ENCODE results near the gene NME8.

NME8 gene

DNA sequence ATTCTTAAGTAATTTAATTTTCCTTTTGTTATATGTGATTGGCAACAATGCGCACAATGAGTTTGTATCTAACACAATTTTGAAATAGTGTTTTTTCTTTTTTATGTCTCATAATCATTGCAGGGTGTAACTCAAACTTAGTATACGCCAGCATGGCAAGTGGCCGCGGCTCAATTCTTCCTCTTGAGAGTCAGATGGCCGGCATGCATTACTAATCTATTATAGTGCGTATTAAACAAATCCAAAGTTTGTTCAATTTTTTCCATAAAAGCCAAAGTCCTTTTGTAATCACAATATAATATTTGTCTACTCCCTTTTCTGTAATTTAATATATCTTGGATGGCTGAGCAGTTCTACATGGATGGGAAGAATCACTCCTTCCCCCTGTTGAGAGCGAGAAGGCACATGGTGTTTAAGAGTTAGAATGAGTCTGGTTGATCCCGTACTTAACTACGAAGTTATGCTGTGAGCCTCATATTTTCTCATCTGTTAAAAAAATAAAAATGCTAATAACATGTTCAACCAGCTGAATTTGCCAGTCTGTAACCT, 84.7 kb downstream of the NME8 start:
- no peak for DNase-seq (ENCODE audit: low read depth in 1 of 2, low spot score in 1 of 2)

DNA sequence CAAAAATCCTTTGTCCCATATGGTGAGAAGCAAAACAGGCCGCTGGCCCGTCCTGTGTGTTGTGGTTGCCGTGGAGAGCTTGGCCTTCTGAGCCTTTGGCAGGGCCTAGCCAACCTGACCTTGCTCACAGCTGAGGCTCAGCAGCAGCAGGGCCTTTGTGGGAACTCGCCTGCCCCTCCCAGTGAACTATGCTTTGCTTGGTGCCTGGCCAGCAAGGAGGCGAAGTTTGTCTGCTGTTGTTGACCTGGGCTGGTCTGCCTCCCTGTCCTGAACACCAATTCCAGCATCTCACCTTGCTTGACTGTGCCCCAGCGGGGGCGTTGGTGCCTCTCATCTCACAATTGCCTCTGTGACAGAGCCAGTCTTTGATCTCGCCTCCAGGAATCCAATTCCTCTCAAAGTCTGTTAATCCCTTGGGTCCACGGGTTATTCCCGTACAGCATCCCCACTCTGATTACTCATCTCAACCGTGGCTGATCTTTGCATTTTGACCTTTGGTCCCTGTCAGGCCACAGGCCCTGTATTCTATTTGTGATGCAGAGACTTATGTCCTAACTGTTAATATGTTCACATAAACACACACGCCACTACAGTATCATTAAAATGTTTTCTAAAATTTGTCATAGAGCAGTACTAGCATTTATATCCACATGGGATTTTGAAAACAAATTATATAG, 94.7 kb downstream of the NME8 start:
- DNase-seq (ENCODE audit: low read depth in 1 of 2, low spot score in 1 of 2), result no peak

DNA sequence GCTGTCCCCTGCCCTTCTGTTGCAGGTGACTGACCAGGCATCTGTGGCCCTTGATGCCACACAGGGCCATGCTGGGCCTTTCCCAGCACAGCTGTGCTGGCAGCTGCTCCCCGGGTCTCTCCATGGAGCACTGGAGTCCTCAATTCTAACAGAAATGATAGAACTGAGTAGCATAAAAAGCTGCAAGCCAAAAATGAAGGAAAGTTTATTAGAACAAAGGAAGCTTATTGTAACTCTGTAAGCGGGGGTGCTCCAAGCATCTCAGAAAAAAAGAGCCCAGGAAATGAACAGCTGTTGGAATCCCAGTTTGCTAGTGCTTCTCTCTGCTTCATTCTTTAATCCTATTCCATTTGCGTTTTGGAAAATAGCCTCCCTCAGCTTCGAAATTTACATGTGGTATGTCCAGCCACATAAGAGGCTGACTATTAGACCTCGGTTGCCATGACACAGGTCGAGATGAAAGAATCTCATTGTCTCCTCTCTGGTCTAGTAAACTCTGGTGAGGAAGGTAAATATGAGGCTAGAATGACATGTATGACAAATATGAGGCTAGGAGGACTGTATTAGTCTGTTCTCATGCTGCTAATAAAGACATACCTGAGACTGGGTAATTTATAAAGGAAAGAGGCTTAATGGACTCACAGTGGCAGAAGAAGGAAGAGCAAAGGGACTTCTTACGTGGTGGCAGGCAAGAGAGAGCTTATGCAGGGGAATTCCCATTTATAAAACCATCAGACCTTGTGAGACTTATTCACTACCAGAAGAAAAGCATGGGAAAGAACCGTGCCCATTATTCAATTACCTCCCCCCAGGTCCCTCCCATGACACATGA, 95.7 kb downstream of the NME8 start:
- no peak for DNase-seq (ENCODE audit: low read depth in 1 of 2, low spot score in 1 of 2)

DNA sequence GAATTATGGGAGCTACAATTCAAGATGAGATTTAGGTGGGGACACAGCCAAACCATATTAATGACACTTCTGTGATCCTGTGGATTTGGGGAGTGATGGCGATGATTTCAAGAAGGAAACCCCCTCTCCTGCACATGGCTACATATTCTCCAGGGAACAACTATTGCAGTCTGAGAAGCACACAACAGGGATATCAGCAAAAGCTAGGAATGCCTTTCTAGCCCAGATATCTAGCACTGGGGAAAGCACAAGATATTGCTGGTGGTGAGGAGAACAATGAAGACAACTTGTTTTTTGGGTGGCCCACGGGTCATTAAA, 96.3 kb downstream of the NME8 start:
- DNase-seq (ENCODE audit: low read depth in 1 of 2, low spot score in 1 of 2), result no peak

DNA sequence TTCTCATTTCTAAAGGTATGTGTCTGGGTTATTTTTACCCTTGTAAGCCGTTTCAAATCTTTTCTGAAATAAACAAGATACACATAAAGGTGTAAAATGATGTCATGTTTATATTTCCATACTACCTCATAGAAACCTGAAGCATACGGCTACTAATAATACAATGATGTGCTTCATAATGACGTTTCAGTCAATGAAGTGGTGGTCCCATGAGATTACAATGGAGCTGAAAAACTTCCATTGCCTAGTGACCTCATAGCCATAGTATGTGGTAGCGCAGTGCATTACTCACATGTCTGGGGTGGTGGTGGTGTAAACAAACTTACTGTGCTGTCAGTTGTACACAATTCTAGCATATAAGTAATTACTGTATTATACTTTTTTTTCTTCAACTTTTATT, 96.9 kb downstream of the NME8 start:
- DNase-seq (ENCODE audit: low read depth in 1 of 2, low spot score in 1 of 2), result no peak

DNA sequence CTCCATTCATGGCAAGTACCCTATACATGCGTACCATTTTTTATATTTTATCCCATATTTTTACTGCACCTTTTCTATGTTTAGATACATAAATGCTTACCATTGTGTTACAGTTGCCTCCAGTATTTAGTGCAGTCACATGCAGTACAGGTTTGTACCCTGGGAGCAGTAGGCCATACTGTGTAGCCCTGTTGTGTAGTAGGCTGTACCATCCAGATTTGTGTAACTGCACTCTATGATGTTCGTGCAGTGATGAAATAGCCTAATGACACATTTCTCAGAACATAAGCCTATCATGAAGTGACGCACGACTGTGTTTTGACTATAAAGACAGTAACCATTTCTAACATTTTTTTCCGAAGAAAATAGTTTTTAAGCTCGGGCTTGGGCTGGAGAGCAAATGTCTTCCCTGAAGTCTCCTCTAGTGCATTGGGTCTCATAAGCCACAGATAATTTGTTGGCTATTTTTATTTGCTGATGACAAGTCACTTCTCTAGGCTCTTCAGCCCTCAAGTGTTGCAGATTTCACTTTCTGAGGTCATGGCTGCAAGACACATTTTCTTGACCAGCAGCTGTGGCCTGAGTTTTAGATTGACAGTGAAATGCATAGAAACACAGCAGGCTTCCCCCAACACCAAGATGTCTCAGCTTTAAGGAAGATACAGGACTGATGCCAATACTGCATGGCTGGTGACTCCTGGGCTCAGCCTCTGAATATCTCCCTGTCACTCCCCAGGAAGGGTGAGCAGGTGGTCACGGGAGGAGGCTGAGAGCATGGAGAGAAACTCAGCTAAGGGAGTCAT, 98.9 kb downstream of the NME8 start:
- no peak for DNase-seq (ENCODE audit: low read depth in 1 of 2, low spot score in 1 of 2)

DNA sequence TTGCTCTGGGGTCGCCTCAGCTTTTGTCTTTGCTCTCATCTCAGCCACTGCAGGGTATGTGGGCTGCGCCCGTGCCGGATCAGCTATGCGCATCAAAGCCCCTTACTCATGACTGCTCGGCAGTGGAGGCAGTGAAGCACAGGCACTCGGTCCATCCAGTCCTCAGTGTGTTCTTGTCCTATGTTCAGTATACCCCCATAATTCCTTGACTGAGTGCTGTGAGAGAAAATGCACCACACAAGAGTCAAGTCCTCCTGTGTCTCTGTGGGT, 99.5 kb downstream of the NME8 start:
- no peak for DNase-seq (ENCODE audit: low read depth in 1 of 2, low spot score in 1 of 2)
